Adipocyte (in vitro differentiated cells): ENCODE results near the gene CRIP1.

Experiments
- DNase-seq: peaks from one replicate; pipeline ENCODE4 v3.0.0-alpha.2; 2015; ENCODE audit warnings: low read depth
- H3K27me3 ChIP-seq: replicated peaks from 2 replicates; pipeline ENCODE4 v1.7.0; 2013; ENCODE audit warnings: mild to moderate bottlenecking, low read length, moderate library complexity; ENCODE audit not compliant: control insufficient read depth, insufficient read depth
- H3K36me3 ChIP-seq: 2 replicates; pipeline ENCODE4 v1.7.0; 2013; ENCODE audit warnings: low read length, mild to moderate bottlenecking, moderate library complexity; ENCODE audit not compliant: control insufficient read depth, insufficient read depth, severe bottlenecking
- H3K4me1 ChIP-seq: 2 replicates; pipeline ENCODE4 v1.7.0; 2013; ENCODE audit warnings: mild to moderate bottlenecking, low read length, moderate library complexity; ENCODE audit not compliant: control insufficient read depth, insufficient read depth
- H3K4me3 ChIP-seq: 2 replicates; pipeline ENCODE4 v1.7.0; 2013; ENCODE audit warnings: mild to moderate bottlenecking, low read length, moderate library complexity
- H3K9ac ChIP-seq: 2 replicates; pipeline ENCODE4 v1.7.0; 2013; ENCODE audit warnings: mild to moderate bottlenecking, low read length, moderate library complexity
- H3K9me3 ChIP-seq: 2 replicates; pipeline ENCODE4 v1.7.0; 2013; ENCODE audit warnings: mild to moderate bottlenecking, low read length, moderate library complexity; ENCODE audit not compliant: control insufficient read depth

CRIP1 gene

GRCh38 chr14:105486163-105486973 is at the start of gene CRIP1:
Gene CRIP1 (plus strand): TSS chr14:105486886. CDS start chr14:105487260, 374 bp downstream.
- H3K36me3 ChIP-seq, result no peaks in the 10 kb centered on the region
- DNase-seq, result no peak
- H3K4me1 ChIP-seq, result peaks cover 12% of the 10 kb centered on the region
- H3K27me3 ChIP-seq, result peaks cover 5% of the 10 kb centered on the region
- H3K9me3 ChIP-seq, result no peaks in the 10 kb centered on the region
- H3K4me3 ChIP-seq, result no peak within 1 kb of the TSS
- no peak within 1 kb of the TSS for H3K9ac ChIP-seq

- Histone ChIP-seq H3K27me3 (no peaks in the 10 kb centered on the region), H3K36me3 (peaks cover 10% of the 10 kb centered on the region), H3K9me3 (no peaks in the 10 kb centered on the region), H3K4me3 (no peak overlapping the region), H3K4me1 (no peaks in the 10 kb centered on the region), H3K9ac (no peak overlapping the region)
- DNase-seq, result no peak
These were observed 49.6 kb upstream of the CRIP1 start for GRCh38 chr14:105436891-105437722.

- Histone ChIP-seq H3K27me3 (no peaks in the 10 kb centered on the region), H3K4me1 (no peaks in the 10 kb centered on the region), H3K36me3 (peaks cover 12% of the 10 kb centered on the region), H3K9ac (no peak overlapping the region), H3K9me3 (no peaks in the 10 kb centered on the region), H3K4me3 (no peak overlapping the region)
- no peak for DNase-seq
These were observed 48.8 kb upstream of the CRIP1 start for GRCh38 chr14:105437723-105438500.

- H3K9ac ChIP-seq, result no peak overlapping the region
- no peak overlapping the region for H3K4me3 ChIP-seq
- H3K9me3 ChIP-seq, result no peaks in the 10 kb centered on the region
- no peaks in the 10 kb centered on the region for H3K27me3 ChIP-seq
- H3K36me3 ChIP-seq, result peaks cover 16% of the 10 kb centered on the region
- no peaks in the 10 kb centered on the region for H3K4me1 ChIP-seq
- DNase-seq, result no peak
These were observed 47.5 kb upstream of the CRIP1 start for GRCh38 chr14:105439179-105439578.

- H3K4me3 ChIP-seq, result no peak overlapping the region
- peaks cover 16% of the 10 kb centered on the region for H3K36me3 ChIP-seq
- H3K9ac ChIP-seq, result no peak overlapping the region
- H3K9me3 ChIP-seq, result no peaks in the 10 kb centered on the region
- H3K27me3 ChIP-seq, result no peaks in the 10 kb centered on the region
- H3K4me1 ChIP-seq, result no peaks in the 10 kb centered on the region
- DNase-seq, result no peak
These were observed 46.8 kb upstream of the CRIP1 start for GRCh38 chr14:105439710-105440553.

- Histone ChIP-seq H3K9me3 (no peaks in the 10 kb centered on the region), H3K4me3 (no peak overlapping the region), H3K4me1 (no peaks in the 10 kb centered on the region), H3K27me3 (no peaks in the 10 kb centered on the region), H3K9ac (no peak overlapping the region), H3K36me3 (peaks cover 16% of the 10 kb centered on the region)
- no peak for DNase-seq
These were observed 46.2 kb upstream of the CRIP1 start for GRCh38 chr14:105440554-105440900.

GRCh38 chr14:105440992-105441391 is 45.7 kb upstream of the CRIP1 start:
- Histone ChIP-seq H3K27me3 (no peaks in the 10 kb centered on the region), H3K9me3 (no peaks in the 10 kb centered on the region), H3K36me3 (peaks cover 19% of the 10 kb centered on the region), H3K4me1 (no peaks in the 10 kb centered on the region), H3K4me3 (no peak overlapping the region), H3K9ac (no peak overlapping the region)
- no peak for DNase-seq

- Histone ChIP-seq H3K4me3 (no peak overlapping the region), H3K27me3 (no peaks in the 10 kb centered on the region), H3K36me3 (peaks cover 20% of the 10 kb centered on the region), H3K9me3 (no peaks in the 10 kb centered on the region), H3K9ac (no peak overlapping the region), H3K4me1 (no peaks in the 10 kb centered on the region)
- no peak for DNase-seq
These were observed 44.6 kb upstream of the CRIP1 start for GRCh38 chr14:105442125-105442524.

- H3K4me3 ChIP-seq, result no peak overlapping the region
- no peak overlapping the region for H3K9ac ChIP-seq
- no peaks in the 10 kb centered on the region for H3K4me1 ChIP-seq
- DNase-seq, result no peak
- peaks cover 20% of the 10 kb centered on the region for H3K36me3 ChIP-seq
- no peaks in the 10 kb centered on the region for H3K27me3 ChIP-seq
- H3K9me3 ChIP-seq, result no peaks in the 10 kb centered on the region
These were observed 43.9 kb upstream of the CRIP1 start for GRCh38 chr14:105442834-105443233.

GRCh38 chr14:105444859-105445258 is 41.8 kb upstream of the CRIP1 start:
- H3K4me1 ChIP-seq, result peaks cover 9% of the 10 kb centered on the region
- H3K27me3 ChIP-seq, result no peaks in the 10 kb centered on the region
- H3K36me3 ChIP-seq, result peaks cover 17% of the 10 kb centered on the region
- no peaks in the 10 kb centered on the region for H3K9me3 ChIP-seq
- DNase-seq, result no peak
- no peak overlapping the region for H3K4me3 ChIP-seq
- no peak overlapping the region for H3K9ac ChIP-seq
